GM19238 (cell line): Measurements from ENCODE around the gene VARS2.
"Not testable (repeated sequence)": the region's sequence is repeated elsewhere in the genome, so short reads cannot be mapped to it uniquely, and the experiment has no call there.

ENCODE experiments used
- DNase-seq: peaks from one replicate; pipeline ENCODE4 v3.0.0; 2011; ENCODE audit warnings: low spot score; ENCODE audit not compliant: insufficient read length

The VARS2 gene

GRCh38 chr6:30962716-30963115 lies 48.7 kb downstream of the VARS2 start:
- DNase-seq: no peak

- DNase-seq: no peak
Measured at GRCh38 chr6:30963641-30964040, 49.6 kb downstream of the VARS2 start.

- no peak for DNase-seq
Measured at GRCh38 chr6:30964075-30964474, 50.0 kb downstream of the VARS2 start.

DNA sequence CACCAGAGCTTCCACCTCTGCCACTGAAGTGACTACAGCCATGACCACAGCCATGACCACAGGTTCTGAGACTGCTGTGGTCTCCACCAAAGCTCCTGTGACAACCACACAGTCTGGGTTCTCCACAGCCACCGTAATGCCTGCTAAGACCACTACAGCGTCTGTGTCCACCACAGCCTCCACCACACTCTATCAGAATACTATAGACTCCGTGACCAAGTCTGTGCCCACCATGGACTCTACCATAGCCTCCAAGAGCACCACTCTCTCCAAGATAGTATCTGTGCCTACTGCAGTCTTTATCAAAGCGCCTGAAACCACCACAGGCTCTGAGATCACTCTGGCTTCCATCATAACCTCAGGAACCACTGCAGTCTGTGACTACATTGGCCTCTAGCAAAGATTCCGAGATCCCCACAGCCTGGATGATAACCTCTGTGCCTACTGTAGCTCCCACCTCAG lies 51.1 kb downstream of the VARS2 start:
- DNase-seq: no peak

- no peak for DNase-seq
Measured at GRCh38 chr6:30966154-30966553, 52.1 kb downstream of the VARS2 start.

DNA sequence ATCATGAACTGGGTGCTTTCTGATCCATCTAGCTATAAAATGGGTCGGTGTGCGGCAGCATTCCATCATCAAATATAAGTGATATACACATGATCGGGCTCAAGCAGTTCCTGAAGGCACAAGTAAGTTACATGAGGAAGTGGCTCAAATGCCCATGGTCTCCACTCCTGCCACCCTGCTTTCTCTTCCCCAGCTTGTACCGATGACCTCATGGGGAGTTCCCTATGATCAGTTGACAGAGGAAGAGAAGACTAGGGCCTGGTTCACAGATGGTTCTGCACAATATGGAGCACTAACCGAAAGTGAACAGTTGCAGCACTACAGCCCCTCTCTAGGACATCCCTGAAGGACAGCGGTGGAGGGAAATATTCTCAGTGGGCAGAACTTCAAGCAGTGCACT lies 55.1 kb downstream of the VARS2 start:
- not testable (repeated sequence) for DNase-seq

DNA sequence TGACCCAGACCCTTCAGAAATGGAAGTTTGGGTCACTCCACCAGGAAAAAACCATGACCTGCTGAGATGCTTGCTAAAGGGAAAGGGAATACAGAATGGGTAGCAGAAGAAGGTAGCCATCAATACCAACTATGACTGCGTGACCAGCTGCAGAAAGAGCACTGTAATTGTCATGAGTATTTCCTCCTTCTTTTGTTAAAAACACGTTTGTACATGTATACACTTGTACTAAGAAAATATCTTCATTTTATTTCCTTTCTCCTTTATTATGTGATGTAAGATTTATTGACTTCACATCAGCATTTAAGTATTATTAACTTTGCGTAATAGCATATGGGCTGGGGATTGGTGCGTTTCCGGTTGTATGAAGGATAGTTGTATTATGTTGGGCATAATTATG lies 56.9 kb downstream of the VARS2 start:
- DNase-seq: no peak

DNA sequence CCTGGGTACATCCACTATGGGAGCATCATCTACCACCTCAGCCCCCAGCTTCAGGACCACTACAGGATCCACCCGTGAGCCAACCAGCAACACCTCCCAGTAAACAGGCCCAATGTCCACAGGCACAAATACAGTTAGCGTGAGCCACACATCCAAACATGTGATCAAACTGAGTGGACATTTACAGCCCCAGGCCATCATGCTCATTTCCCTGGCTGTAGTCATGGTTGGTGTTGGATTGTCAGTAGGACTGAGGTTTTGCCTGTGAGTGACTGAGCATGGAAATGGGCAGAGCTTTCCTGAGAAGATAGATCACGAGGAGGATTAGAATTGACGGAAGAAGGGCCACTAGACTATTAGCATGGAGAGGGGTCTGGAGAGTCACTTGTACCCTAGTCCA lies 58.8 kb downstream of the VARS2 start:
- DNase-seq: no peak

GRCh38 chr6:30974490-30975252 lies 60.6 kb downstream of the VARS2 start:
- no peak for DNase-seq
